OCI-LY7 (cell line): ENCODE measurements around the gene KAZALD1. TPM values are rescaled to one million over a fixed set of nuclear protein-coding genes. Genes with fewer than 3 reads are reported as not detected.

Source experiments
- BruUV-seq: library from RNA; stranded (reverse); fragments of 400-500 nt; replicated peaks from 2 replicates; lab custom pipeline; 2021; lab: Mats Ljungman, UMichigan
- CTCF ChIA-PET: fragments of 300-600 bp; sonication (Branson Sonifier 250); formaldehyde crosslinking; loops from one replicate; lab custom pipeline; 2022; ENCODE audit warnings: antibody characterized with exemption; ENCODE audit not compliant: unreplicated experiment; lab: Charles Lee
- POLR2A ChIA-PET: fragments of 300-600 bp; sonication (Branson Sonifier 250); formaldehyde crosslinking; loops from one replicate; lab custom pipeline; 2022; ENCODE audit warnings: antibody characterized with exemption; lab: Charles Lee
- DNase-seq: peaks from one replicate; pipeline ENCODE4 v3.0.0-alpha.2; 2015; ENCODE audit warnings: low spot score
- H2AFZ ChIP-seq: fragments of 200-600 bp; sonication (generic), shearing (Covaris generic); 2 replicates; pipeline ENCODE4 v1.6.1; 2014; ENCODE audit warnings: mild to moderate bottlenecking, antibody characterized with exemption, low read length, moderate library complexity
- H3K27ac ChIP-seq: fragments of 200-600 bp; sonication (generic); 2 replicates; pipeline ENCODE4 v1.5.1; 2014; ENCODE audit warnings: mixed run types, low read depth, mild to moderate bottlenecking, moderate library complexity, low read length, inconsistent platforms; ENCODE audit not compliant: poor library complexity, severe bottlenecking
- H3K36me3 ChIP-seq: fragments of 200-600 bp; sonication (generic); 2 replicates; pipeline ENCODE4 v1.6.1; 2014; ENCODE audit warnings: mild to moderate bottlenecking, antibody characterized with exemption, low read length, moderate library complexity, mixed read lengths; ENCODE audit not compliant: insufficient read depth
- H3K4me1 ChIP-seq: fragments of 200-600 bp; sonication (generic); 2 replicates; pipeline ENCODE4 v1.5.1; 2014; ENCODE audit warnings: mild to moderate bottlenecking, low read length; ENCODE audit not compliant: insufficient read depth, poor library complexity, severe bottlenecking
- H3K4me2 ChIP-seq: fragments of 200-600 bp; sonication (generic); 2 replicates; pipeline ENCODE4 v1.6.1; 2014; ENCODE audit warnings: mild to moderate bottlenecking, low read length
- H3K4me3 ChIP-seq: fragments of 200-600 bp; sonication (generic); 2 replicates; pipeline ENCODE4 v1.5.1; 2014; ENCODE audit warnings: mild to moderate bottlenecking, low read depth, low read length; ENCODE audit not compliant: poor library complexity, severe bottlenecking
- H3K79me2 ChIP-seq: fragments of 200-600 bp; sonication (generic); 2 replicates; pipeline ENCODE4 v1.6.1; 2016; ENCODE audit warnings: low read depth, mild to moderate bottlenecking, low read length, moderate library complexity, mixed read lengths; ENCODE audit not compliant: insufficient read depth
- H3K9me2 ChIP-seq: fragments of 200-600 bp; sonication (generic); 2 replicates; pipeline ENCODE4 v1.6.1; 2016; ENCODE audit warnings: mild to moderate bottlenecking, low read length, mixed read lengths; ENCODE audit not compliant: insufficient read depth
- H3K9me3 ChIP-seq: fragments of 200-600 bp; sonication (generic); 2 replicates; pipeline ENCODE4 v1.6.1; 2014; ENCODE audit warnings: mild to moderate bottlenecking, mixed run types, low read length, mixed read lengths
- H4K20me1 ChIP-seq: fragments of 200-600 bp; sonication (generic); 2 replicates; pipeline ENCODE4 v1.6.1; 2014; ENCODE audit warnings: mild to moderate bottlenecking, antibody characterized with exemption, low read length, moderate library complexity, mixed read lengths; ENCODE audit not compliant: insufficient read depth
- CTCF ChIP-seq: fragments of 200-600 bp; sonication (generic); conservative IDR thresholded peaks from 2 replicates; pipeline ENCODE4 v1.5.1; 2014; ENCODE audit warnings: mild to moderate bottlenecking, antibody characterized with exemption, low read length, moderate library complexity, mixed read lengths
- EZH2phosphoT487 ChIP-seq: fragments of 200-600 bp; sonication (generic); IDR thresholded peaks from 2 replicates; pipeline ENCODE4 v1.6.1; 2018; ENCODE audit warnings: low read depth, borderline replicate concordance, mild to moderate bottlenecking, mixed run types, antibody characterized with exemption, low read length, moderate library complexity, mixed read lengths
- intact Hi-C: fragments of 100-400 bp; cut with micrococcal nuclease; formaldehyde crosslinking; loops from one replicate; pipeline ENCODE4 v1.10.0; 2022; ENCODE audit not compliant: unreplicated experiment
- total RNA-seq, 2 experiments: library from RNA; depleted of rRNA in 1 of 2; stranded (reverse); fragments of >200 nt in 1 of 2; shearing (Covaris generic) in 1 of 2; gene quantifications; 2 replicates each; pipeline ENCODE4 v1.2.3, GENCODE V29; 2014 to 2022

KAZALD1 gene
- total RNA-seq, 2 experiments from 2014 or later: 18.8 to 36.4 TPM

DNA sequence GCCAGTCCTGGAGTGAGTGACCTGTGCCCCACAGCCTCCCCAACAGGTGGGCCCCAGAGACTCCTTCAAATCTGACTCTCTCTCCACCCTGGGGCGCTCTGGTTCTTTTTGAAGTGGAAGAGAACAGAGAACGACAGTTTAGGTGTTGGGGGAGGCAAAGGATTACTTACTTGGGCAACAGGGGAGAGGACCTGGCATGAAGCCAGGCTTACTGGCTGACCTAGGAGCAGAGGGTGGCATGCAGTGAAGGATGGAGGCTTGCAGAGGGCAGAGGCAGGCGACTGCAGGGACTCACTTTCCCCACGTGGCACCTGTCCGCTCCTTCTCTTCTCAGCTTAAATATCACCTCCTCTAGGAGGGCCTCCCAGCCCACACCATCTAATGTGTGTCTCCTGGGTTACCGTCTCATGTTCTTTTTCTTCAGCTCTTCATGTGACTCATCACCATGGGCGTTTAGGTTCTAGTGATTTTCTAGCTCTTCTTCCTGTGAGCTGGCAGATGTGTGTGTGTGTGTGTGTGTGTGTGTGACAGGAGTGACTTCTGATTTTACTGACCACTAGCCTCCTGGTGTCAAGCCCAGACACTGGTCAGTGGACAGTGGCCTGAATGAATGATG, 46.7 kb upstream of the KAZALD1 start:
- DNase-seq: no peak
- ChIA-PET CTCF (interaction anchor here (0.6 to 1.3 kb wide), 8 partner anchors 10 to 61 kb away, joined by 3 to 6 read pairs (median 3); partner anchors contain the start of gene KAZALD1), POLR2A (interaction anchor here (1.0 kb wide), 1 partner anchor 41 kb away, joined by 5 read pairs; no protein-coding TSS in a partner anchor)
- no TSS peak for BruUV-seq
- Histone ChIP-seq H3K4me3 (no peak overlapping the region), H3K9me2 (no peaks in the 10 kb centered on the region), H4K20me1 (no peaks in the 10 kb centered on the region), H3K36me3 (no peaks in the 10 kb centered on the region), H2AFZ (no peak overlapping the region), H3K79me2 (no peaks in the 10 kb centered on the region), H3K4me2 (no peak overlapping the region), H3K9me3 (no peaks in the 10 kb centered on the region), H3K4me1 (peaks cover 11% of the 10 kb centered on the region), H3K27ac (no peak overlapping the region)
- TF ChIP-seq EZH2phosphoT487: no peak
- TF ChIP-seq CTCF: no peak
- intact Hi-C loops: loop anchor here (1.0 to 5.0 kb wide), 3 partner anchors 17 to 1183 kb away; partner anchors contain the start of gene SEMA4G

- DNase-seq: no peak
- ChIA-PET POLR2A (interaction anchor here (1.0 kb wide), 1 partner anchor 42 kb away, joined by 5 read pairs; no protein-coding TSS in a partner anchor), CTCF (interaction anchor here (0.6 to 1.0 kb wide), 2 partner anchors 19 to 60 kb away, joined by 3 read pairs; no protein-coding TSS in a partner anchor)
- Histone ChIP-seq H3K27ac (no peak overlapping the region), H3K9me2 (no peaks in the 10 kb centered on the region), H3K4me2 (no peak overlapping the region), H3K79me2 (no peaks in the 10 kb centered on the region), H3K9me3 (no peaks in the 10 kb centered on the region), H2AFZ (no peak overlapping the region), H3K36me3 (no peaks in the 10 kb centered on the region), H4K20me1 (no peaks in the 10 kb centered on the region), H3K4me3 (no peak overlapping the region), H3K4me1 (peaks cover 11% of the 10 kb centered on the region)
- TF ChIP-seq EZH2phosphoT487 (no peak), CTCF (no peak)
- no TSS peak for BruUV-seq
- intact Hi-C loops: loop anchor here (2.0 kb wide), 1 partner anchor 47 kb away; the partner anchor contains the start of gene SEMA4G
Observed at GRCh38 chr10:101015582-101015973, 46.2 kb upstream of the KAZALD1 start.

GRCh38 chr10:101016814-101017213, 45.0 kb upstream of the KAZALD1 start:
- Histone ChIP-seq H3K9me2 (no peaks in the 10 kb centered on the region), H3K36me3 (no peaks in the 10 kb centered on the region), H3K4me2 (no peak overlapping the region), H3K79me2 (no peaks in the 10 kb centered on the region), H3K4me1 (peaks cover 11% of the 10 kb centered on the region), H3K27ac (no peak overlapping the region), H3K4me3 (no peak overlapping the region), H2AFZ (no peak overlapping the region), H4K20me1 (no peaks in the 10 kb centered on the region), H3K9me3 (no peaks in the 10 kb centered on the region)
- ChIA-PET CTCF (no interaction called here), POLR2A (no interaction called here)
- intact Hi-C loops: no loop called here
- TF ChIP-seq CTCF: no peak
- TF ChIP-seq EZH2phosphoT487: no peak
- DNase-seq: no peak
- no TSS peak for BruUV-seq
